Body of pancreas (tissue), 4 donors: ENCODE results near the gene LYG2. TPM values are rescaled to one million over a fixed set of nuclear protein-coding genes. Genes with fewer than 3 reads are reported as not detected.
"Not testable (repeated sequence)": the region's sequence is repeated elsewhere in the genome, so short reads cannot be mapped to it uniquely, and the experiment has no call there.

Experiments
- ATAC-seq: fragments of 150-250 bp; one replicate; pipeline ENCODE4 v1.9.1; 2016
- DNase-seq, 4 donors: peaks; one replicate each; pipeline ENCODE4 v3.0.0-alpha.2; 2019
- H3K27ac ChIP-seq, 4 donors: fragments of 200-600 bp; sonication (generic); 1 replicate in 3 of 4; 2 replicates in 1 of 4; pipeline versions ENCODE4 v1.5.1 to v1.6.1; 2016 to 2019; ENCODE audit warnings: mild to moderate bottlenecking in 1 of 4, mixed read lengths in 1 of 4, moderate library complexity in 1 of 4
- H3K27me3 ChIP-seq, 2 donors: fragments of 200-600 bp; sonication (generic); one replicate each; pipeline ENCODE4 v1.6.0; 2016; ENCODE audit warnings: mild to moderate bottlenecking in 1 of 2
- H3K36me3 ChIP-seq, 2 donors: fragments of 200-600 bp; sonication (generic); replicated peaks in 1 of 2; 2 replicates each; pipeline ENCODE4 v1.5.1; 2016; ENCODE audit warnings: low read depth in 2 of 2; ENCODE audit not compliant: insufficient read depth in 1 of 2
- H3K4me1 ChIP-seq: fragments of 200-600 bp; sonication (generic); one replicate; pipeline ENCODE4 v1.6.0; 2016
- H3K4me3 ChIP-seq, 2 donors: fragments of 200-600 bp; sonication (generic); 1 replicate in 1 of 2; 2 replicates in 1 of 2; pipeline ENCODE4 v1.5.1; 2016 to 2019
- H3K9me3 ChIP-seq, 3 donors: fragments of 200-600 bp; sonication (generic); 1 replicate in 2 of 3; 2 replicates in 1 of 3; pipeline ENCODE4 v1.5.1; 2016
- CTCF ChIP-seq, 7 experiments: fragments of 450-650 bp in 4 of 7; fragments of 200-600 bp in 3 of 7; sonication (generic) in 3 of 7; IDR thresholded peaks; one replicate each; pipeline ENCODE4 v1.5.1; 2016 to 2019; ENCODE audit warnings: antibody characterized with exemption in 7 of 7
- POLR2A ChIP-seq, 3 donors: fragments of 450-650 bp; IDR thresholded peaks; one replicate each; pipeline ENCODE4 v1.6.1; 2016; ENCODE audit warnings: antibody characterized with exemption in 3 of 3, mild to moderate bottlenecking in 2 of 3
- WGBS, 2 donors: methylation state at CpG; one replicate each; pipeline ENCODE4 v1.1.5; 2017; 5-methylcytosine and 5-hydroxymethylcytosine counted together
- intact Hi-C: fragments of 100-400 bp; cut with DNase I; formaldehyde crosslinking; loops from one replicate; pipeline ENCODE4 v1.15.1; 2023
- total RNA-seq, 2 donors: library from RNA; depleted of rRNA; stranded (reverse); fragments of >200 nt; gene quantifications; one replicate each; pipeline ENCODE4 v1.1.0, GENCODE V29; 2016

Gene LYG2
- total RNA-seq, 2 donors from 2014 or later: not detected

- H3K36me3 ChIP-seq: no peaks in the 10 kb centered on the region
- no peaks in the 10 kb centered on the region for H3K4me1 ChIP-seq
- ATAC-seq (no peak), DNase-seq (no peak)
- H3K27me3 ChIP-seq: no peaks in the 10 kb centered on the region
- H3K4me3 ChIP-seq: no peak overlapping the region
- no peaks in the 10 kb centered on the region for H3K9me3 ChIP-seq
- TF ChIP-seq POLR2A (IDR thresholded peaks at IDR 0.05) (no peak), CTCF (IDR thresholded peaks at IDR 0.05) (no peak)
- intact Hi-C loops: no loop called here
- no peak overlapping the region for H3K27ac ChIP-seq
These were observed 24.7 kb upstream of the LYG2 start for GRCh38 chr2:99279969-99280695.

- no peak for ATAC-seq
- Histone ChIP-seq H3K27ac (no peak overlapping the region), H3K27me3 (no peaks in the 10 kb centered on the region), H3K36me3 (no peaks in the 10 kb centered on the region), H3K4me1 (no peaks in the 10 kb centered on the region), H3K4me3 (no peak overlapping the region), H3K9me3 (no peaks in the 10 kb centered on the region)
- no peak for DNase-seq
- TF ChIP-seq POLR2A (IDR thresholded peaks at IDR 0.05) (no peak), CTCF (IDR thresholded peaks at IDR 0.05) (no peak)
- intact Hi-C loops: no loop called here
- WGBS, 2 donors: 88 to 100% methylated on average over 2 of the region's 2 CpGs
These were observed 23.4 kb upstream of the LYG2 start for GRCh38 chr2:99278793-99279291.

DNA sequence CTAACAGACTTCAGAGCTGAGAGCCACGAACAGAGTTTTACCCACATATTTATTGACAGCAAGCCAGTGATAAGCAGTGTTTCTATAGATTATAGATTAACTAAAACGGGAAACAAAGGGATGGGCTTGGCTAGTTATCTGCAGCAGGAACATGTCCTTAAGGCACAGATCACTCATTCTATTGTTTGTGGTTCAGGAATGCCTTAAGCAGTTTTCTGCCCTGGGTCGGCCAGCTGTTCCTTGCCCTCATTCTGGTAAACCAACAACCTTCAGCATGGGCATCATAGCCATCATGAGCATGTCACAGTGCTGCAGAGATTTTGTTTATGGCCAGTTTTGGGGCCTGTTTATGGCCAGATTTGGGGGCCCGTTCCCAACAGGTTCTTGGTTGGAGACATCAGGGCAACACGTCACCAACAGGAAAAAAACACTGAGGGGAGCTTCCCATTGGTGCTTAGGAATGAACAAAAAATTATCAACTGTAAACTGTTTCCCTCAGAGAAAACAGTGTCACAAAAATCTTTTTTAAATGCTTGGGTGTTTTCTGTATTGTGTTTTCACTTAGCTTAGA is 22.8 kb upstream of the LYG2 start:
- ATAC-seq, DNase-seq, H3K4me3 ChIP-seq, H3K9me3 ChIP-seq, H3K27me3 ChIP-seq, H3K4me1 ChIP-seq, H3K36me3 ChIP-seq, intact Hi-C loops, H3K27ac ChIP-seq: not testable (repeated sequence)
- WGBS, 2 donors: 87 to 91% methylated on average over 5 of the region's 5 CpGs

DNA sequence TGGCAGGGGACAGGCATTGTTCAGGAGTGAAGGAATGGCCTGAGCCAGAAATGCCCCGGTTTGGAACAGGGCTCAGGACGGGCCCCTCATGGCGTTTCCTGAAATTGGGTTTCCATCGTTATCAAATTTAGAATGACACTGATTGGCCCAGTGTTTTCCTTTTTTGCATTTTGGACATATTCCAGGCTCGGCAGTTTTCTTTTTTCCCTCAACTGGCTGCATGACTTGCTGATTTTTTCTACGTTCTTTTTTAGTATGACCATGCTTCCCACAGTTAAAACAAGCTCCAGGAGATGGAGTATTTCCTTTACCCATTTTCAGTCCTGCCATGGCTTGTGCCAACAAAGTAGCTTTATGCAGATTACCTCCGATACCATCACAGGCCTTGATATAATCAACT is 20.4 kb upstream of the LYG2 start:
- no peak for DNase-seq
- Histone ChIP-seq H3K36me3 (no peaks in the 10 kb centered on the region), H3K9me3 (peaks cover 0 to 8% (median 0%) of the 10 kb centered on the region in 3 donors), H3K4me3 (no peak overlapping the region), H3K4me1 (no peaks in the 10 kb centered on the region), H3K27ac (no peak overlapping the region), H3K27me3 (no peaks in the 10 kb centered on the region)
- TF ChIP-seq POLR2A (IDR thresholded peaks at IDR 0.05) (no peak), CTCF (IDR thresholded peaks at IDR 0.05) (no peak)
- intact Hi-C loops: no loop called here
- no peak for ATAC-seq
- WGBS, 2 donors: 64 to 78% methylated on average over 7 of the region's 7 CpGs

DNA sequence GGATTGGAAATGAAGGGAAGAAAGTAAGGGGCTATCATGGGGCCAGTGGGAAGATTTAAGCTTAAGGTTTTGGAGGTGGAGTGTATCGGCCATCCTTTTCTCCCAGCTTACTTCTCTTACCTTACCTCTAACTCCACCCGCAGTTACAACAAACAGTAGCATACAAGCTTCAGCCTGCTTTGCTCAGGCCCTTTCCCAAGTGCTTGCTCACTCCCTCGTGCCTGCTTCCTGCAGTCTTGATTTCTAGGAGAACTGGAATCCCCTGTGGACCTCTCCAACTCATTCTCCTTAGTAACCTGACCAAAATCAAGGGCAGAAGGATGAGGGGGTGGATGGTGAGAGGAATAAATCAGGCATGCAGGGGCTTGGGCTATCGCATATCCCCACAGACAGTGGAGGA is 5.8 kb upstream of the LYG2 start:
- no peaks in the 10 kb centered on the region for H3K4me1 ChIP-seq
- H3K27me3 ChIP-seq: no peaks in the 10 kb centered on the region
- H3K9me3 ChIP-seq: no peaks in the 10 kb centered on the region
- 70 to 75% methylated on average over 4 of the region's 4 CpGs for WGBS, 2 donors
- ATAC-seq: no peak
- H3K4me3 ChIP-seq: no peak overlapping the region
- TF ChIP-seq POLR2A (IDR thresholded peaks at IDR 0.05) (no peak), CTCF (IDR thresholded peaks at IDR 0.05) (no peak)
- no peak overlapping the region for H3K27ac ChIP-seq
- DNase-seq: no peak
- intact Hi-C loops: no loop called here
- H3K36me3 ChIP-seq: no peaks in the 10 kb centered on the region
